Measurements from ENCODE around the gene EXOC2.

DNA sequence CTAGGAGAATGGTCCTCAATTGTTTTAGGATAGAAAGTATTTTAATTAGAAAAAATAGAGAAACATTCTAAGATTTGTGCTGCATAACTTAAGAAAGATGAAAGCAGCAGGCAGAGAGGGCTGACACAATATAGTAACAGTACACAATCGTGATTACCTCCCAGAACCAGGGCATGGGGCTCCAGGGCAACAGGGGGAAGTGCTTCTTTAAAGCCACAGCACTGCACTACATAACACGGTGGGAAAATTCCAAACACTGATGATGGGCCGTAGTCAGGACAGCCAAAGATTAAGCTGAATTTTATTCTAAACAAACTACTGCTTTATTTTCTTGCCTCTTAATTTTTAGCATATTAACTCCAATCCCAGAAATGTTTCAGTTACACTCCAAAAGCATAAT lies 14.4 kb downstream of the EXOC2 start:
- no peak for TF ChIP-seq EZH2phosphoT487 (IDR thresholded peaks at IDR 0.05; ENCODE audit: borderline replicate concordance, low read depth, low read length)
- TF ChIP-seq, protein P1, sequence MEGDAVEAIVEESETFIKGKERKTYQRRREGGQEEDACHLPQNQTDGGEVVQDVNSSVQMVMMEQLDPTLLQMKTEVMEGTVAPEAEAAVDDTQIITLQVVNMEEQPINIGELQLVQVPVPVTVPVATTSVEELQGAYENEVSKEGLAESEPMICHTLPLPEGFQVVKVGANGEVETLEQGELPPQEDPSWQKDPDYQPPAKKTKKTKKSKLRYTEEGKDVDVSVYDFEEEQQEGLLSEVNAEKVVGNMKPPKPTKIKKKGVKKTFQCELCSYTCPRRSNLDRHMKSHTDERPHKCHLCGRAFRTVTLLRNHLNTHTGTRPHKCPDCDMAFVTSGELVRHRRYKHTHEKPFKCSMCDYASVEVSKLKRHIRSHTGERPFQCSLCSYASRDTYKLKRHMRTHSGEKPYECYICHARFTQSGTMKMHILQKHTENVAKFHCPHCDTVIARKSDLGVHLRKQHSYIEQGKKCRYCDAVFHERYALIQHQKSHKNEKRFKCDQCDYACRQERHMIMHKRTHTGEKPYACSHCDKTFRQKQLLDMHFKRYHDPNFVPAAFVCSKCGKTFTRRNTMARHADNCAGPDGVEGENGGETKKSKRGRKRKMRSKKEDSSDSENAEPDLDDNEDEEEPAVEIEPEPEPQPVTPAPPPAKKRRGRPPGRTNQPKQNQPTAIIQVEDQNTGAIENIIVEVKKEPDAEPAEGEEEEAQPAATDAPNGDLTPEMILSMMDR (conservative IDR thresholded peaks at IDR 0.05; ENCODE audit: low read length): no peak

All from OCI-LY7 (cell line).